ENCODE measurements around the gene CCDC6.

CCDC6 gene

DNA sequence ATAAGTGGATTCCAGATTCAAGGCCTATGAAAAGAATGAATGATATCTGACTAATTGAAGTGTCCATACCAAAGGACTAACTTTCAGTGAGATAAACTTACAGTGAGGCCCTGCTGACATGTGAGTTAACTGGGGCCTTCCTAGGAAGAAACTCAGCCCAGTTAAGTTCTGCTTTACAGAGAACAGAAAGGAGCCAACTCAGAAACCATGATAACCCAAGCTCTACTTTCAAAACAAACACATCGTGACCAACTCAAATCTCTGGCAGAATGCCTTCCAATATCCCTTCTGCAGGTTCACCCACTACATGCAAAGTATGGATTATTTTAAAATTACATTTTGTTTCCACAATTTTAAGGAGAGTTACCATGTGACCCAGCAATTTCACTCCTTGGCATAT is 77.3 kb downstream of the CCDC6 start:
- Histone ChIP-seq H3K27ac (no peak overlapping the region), H3K4me3 (ENCODE audit: low read depth in 1 of 2, low read length in 1 of 2) (no peak overlapping the region), H3K9me3 (no peaks in the 10 kb centered on the region), H3K4me1 (ENCODE audit: control insufficient read depth in 1 of 2, insufficient read depth in 1 of 2, low read depth in 1 of 2, low read length in 1 of 2) (no peaks in the 10 kb centered on the region), H3K27me3 (no peaks in the 10 kb centered on the region), H3K36me3 (no peaks in the 10 kb centered on the region)
- TF ChIP-seq, protein P1, sequence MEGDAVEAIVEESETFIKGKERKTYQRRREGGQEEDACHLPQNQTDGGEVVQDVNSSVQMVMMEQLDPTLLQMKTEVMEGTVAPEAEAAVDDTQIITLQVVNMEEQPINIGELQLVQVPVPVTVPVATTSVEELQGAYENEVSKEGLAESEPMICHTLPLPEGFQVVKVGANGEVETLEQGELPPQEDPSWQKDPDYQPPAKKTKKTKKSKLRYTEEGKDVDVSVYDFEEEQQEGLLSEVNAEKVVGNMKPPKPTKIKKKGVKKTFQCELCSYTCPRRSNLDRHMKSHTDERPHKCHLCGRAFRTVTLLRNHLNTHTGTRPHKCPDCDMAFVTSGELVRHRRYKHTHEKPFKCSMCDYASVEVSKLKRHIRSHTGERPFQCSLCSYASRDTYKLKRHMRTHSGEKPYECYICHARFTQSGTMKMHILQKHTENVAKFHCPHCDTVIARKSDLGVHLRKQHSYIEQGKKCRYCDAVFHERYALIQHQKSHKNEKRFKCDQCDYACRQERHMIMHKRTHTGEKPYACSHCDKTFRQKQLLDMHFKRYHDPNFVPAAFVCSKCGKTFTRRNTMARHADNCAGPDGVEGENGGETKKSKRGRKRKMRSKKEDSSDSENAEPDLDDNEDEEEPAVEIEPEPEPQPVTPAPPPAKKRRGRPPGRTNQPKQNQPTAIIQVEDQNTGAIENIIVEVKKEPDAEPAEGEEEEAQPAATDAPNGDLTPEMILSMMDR (IDR thresholded peaks at IDR 0.05) = no peak

DNA sequence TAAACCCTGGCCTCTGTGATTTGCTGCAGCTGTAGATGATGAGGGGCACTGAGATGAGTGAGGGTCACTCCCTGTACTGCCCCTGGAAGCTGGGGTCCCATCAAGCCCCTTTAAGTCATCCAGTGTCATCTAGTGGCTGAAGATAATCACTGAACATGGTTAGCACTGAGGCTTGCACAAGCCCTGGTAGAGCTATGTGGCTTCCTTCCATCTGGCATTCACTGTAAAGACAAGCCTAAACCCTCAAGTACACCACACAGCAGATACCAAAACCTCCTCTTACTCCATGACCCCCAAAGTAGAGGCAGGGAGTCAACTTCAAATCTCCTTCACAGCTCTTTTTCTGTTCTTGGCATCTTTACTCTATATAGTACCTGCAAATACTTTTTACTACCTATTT is 80.4 kb downstream of the CCDC6 start:
- Histone ChIP-seq H3K36me3 (no peaks in the 10 kb centered on the region), H3K27ac (no peak overlapping the region), H3K4me1 (ENCODE audit: control insufficient read depth in 1 of 2, insufficient read depth in 1 of 2, low read depth in 1 of 2, low read length in 1 of 2) (no peaks in the 10 kb centered on the region)

DNA sequence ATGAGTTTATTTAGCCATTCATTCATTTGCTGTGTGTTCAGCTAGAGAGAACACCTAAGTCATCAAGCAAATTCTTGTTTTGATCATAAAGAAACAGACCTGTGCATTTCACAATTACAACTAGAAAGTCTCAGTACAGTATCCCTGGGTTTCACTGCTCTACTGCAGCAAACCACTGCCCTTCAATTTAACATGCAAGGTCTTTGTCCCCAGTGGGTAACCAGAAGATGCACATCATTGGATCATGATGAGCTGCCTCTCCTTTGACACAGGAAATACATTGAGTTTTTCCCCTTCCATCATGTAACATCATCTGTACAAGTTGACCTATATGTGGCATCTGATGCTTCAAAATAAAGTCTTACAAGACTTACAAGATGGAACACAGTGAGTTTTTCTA is 82.6 kb downstream of the CCDC6 start:
- Histone ChIP-seq H3K4me1 (ENCODE audit: control insufficient read depth in 1 of 2, insufficient read depth in 1 of 2, low read depth in 1 of 2, low read length in 1 of 2) (no peaks in the 10 kb centered on the region), H3K27ac (no peak overlapping the region), H3K4me3 (ENCODE audit: low read depth in 1 of 2, low read length in 1 of 2) (no peak overlapping the region), H3K27me3 (no peaks in the 10 kb centered on the region), H3K36me3 (no peaks in the 10 kb centered on the region), H3K9me3 (no peaks in the 10 kb centered on the region)
- TF ChIP-seq, protein P1 (IDR thresholded peaks at IDR 0.05) = no peak

More for the DNA sequence above, 80.4 kb downstream of the CCDC6 start:
- TF ChIP-seq, protein P1 (IDR thresholded peaks at IDR 0.05) = no peak
- no peaks in the 10 kb centered on the region for H3K9me3 ChIP-seq
- H3K27me3 ChIP-seq = no peaks in the 10 kb centered on the region
- H3K4me3 ChIP-seq (ENCODE audit: low read depth in 1 of 2, low read length in 1 of 2) = no peak overlapping the region

DNA sequence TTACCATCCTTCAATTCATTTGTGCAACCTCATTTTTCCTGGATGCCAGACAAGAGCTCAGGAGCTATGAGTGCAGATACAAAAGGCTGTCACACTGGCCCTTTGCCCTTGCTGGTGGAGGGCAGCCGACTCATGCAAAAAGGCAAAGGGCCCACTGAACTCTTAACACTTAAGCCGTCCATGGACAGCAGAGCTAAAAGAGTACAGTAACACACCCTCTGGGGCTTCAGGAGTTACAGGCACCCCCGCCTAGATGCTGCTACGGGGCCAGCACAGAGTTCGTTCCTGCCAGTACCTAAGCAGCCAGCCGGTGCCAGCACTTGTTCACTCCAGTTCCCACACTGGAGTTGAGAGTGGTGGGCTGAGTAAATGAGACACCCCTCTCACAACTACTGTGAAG is 83.2 kb downstream of the CCDC6 start:
- no peaks in the 10 kb centered on the region for H3K9me3 ChIP-seq
- no peaks in the 10 kb centered on the region for H3K4me1 ChIP-seq (ENCODE audit: control insufficient read depth in 1 of 2, insufficient read depth in 1 of 2, low read depth in 1 of 2, low read length in 1 of 2)
- no peaks in the 10 kb centered on the region for H3K36me3 ChIP-seq
- TF ChIP-seq, protein P1 (IDR thresholded peaks at IDR 0.05) = no peak
- H3K27ac ChIP-seq = no peak overlapping the region
- H3K4me3 ChIP-seq (ENCODE audit: low read depth in 1 of 2, low read length in 1 of 2) = no peak overlapping the region
- no peaks in the 10 kb centered on the region for H3K27me3 ChIP-seq

DNA sequence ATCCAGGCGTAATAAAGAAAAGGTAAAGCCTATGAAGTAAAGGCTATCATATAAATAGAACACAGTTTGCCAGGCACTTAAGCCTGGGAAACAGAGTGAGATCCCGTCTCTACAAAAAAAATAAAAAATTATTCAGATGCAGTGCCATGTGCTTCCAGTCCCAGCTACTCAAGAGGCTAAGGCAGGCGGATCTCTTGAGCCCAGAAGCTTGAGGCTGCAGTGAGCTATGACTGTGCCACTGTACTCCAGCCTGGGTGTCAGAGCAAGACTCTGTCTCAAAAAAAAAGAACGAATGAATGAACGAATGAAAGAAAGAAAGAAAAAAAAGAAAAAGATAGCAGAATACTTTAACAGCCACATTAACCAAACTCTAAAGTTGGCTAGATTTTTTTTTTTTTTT is 85.9 kb downstream of the CCDC6 start:
- H3K4me3 ChIP-seq (ENCODE audit: low read depth in 1 of 2, low read length in 1 of 2) = no peak overlapping the region
- H3K27ac ChIP-seq = no peak overlapping the region
- H3K9me3 ChIP-seq = no peaks in the 10 kb centered on the region
- H3K4me1 ChIP-seq (ENCODE audit: control insufficient read depth in 1 of 2, insufficient read depth in 1 of 2, low read depth in 1 of 2, low read length in 1 of 2) = no peaks in the 10 kb centered on the region
- TF ChIP-seq, protein P1 (IDR thresholded peaks at IDR 0.05) = no peak
- H3K27me3 ChIP-seq = no peaks in the 10 kb centered on the region
- H3K36me3 ChIP-seq = no peaks in the 10 kb centered on the region

DNA sequence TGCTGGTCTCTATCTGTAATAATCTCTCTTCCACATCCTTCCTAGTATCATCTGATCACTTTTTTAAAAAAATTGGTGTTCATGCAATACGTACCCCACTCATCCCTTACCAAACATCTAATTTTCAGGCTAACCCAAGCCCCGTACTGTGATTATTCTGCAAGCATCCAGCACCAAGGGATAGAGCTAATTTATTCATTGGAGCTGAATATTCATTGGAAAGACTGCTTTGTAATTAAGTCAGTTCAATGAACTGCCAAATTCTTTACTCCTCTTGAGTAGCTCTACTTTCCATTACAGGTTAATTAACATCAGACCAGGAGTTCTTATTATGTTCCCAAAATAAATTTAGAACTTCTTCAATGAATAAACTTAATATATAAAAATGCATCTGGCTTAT is 86.7 kb downstream of the CCDC6 start:
- H3K4me3 ChIP-seq (ENCODE audit: low read depth in 1 of 2, low read length in 1 of 2) = no peak overlapping the region
- TF ChIP-seq, protein P1 (IDR thresholded peaks at IDR 0.05) = no peak

More for the DNA sequence above, 86.7 kb downstream of the CCDC6 start:
- no peaks in the 10 kb centered on the region for H3K27me3 ChIP-seq
- no peaks in the 10 kb centered on the region for H3K36me3 ChIP-seq
- no peaks in the 10 kb centered on the region for H3K4me1 ChIP-seq (ENCODE audit: control insufficient read depth in 1 of 2, insufficient read depth in 1 of 2, low read depth in 1 of 2, low read length in 1 of 2)
- no peaks in the 10 kb centered on the region for H3K9me3 ChIP-seq
- H3K27ac ChIP-seq = no peak overlapping the region

Data from neutrophil (primary cell).